BE2C (cell line): ENCODE data around the gene COBL.

ENCODE experiments used
- DNase-seq: peaks from one replicate; pipeline ENCODE4 v3.0.0-alpha.2; 2020
- H3K27me3 ChIP-seq: fragments of 250-450 bp; sonication (Bioruptor Pico); 2 replicates; pipeline ENCODE4 v1.5.1; 2020; ENCODE audit warnings: mild to moderate bottlenecking
- H3K36me3 ChIP-seq: fragments of 250-450 bp; sonication (Bioruptor Pico); 2 replicates; pipeline ENCODE4 v1.5.1; 2020; ENCODE audit warnings: mild to moderate bottlenecking
- H3K4me1 ChIP-seq: fragments of 250-450 bp; sonication (Bioruptor Pico); 2 replicates; pipeline ENCODE4 v1.5.1; 2020
- H3K4me3 ChIP-seq: 2 replicates; pipeline ENCODE4 v1.5.1; 2011; ENCODE audit warnings: low read depth, low read length
- H3K9me3 ChIP-seq: fragments of 250-450 bp; sonication (Bioruptor Pico); 2 replicates; pipeline ENCODE4 v1.5.1; 2020
- TF ChIP-seq, protein P1 (sequence below): IDR thresholded peaks from 2 replicates; pipeline ENCODE4 v1.5.1; 2012; ENCODE audit warnings: mild to moderate bottlenecking, low read depth, low read length

COBL gene

DNA sequence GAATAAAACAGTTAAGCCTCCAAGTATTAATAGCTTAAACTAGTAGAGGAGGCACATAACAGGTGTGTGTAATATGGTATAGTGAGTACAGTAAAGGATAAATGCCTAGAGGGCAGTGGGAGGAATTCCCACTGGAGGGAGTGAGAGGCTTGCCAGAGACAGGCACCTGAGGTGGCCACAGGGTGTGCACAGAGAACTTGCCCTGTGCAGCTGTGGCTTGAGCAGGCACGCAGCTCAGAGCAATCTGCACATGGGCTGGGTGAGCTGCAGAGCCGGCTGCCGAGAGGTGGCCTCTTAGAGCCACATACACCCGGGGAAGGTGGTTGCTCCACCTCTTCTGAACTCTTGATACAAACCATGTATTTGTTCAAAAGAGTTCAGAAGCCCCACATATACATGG is 237.1 kb downstream of the COBL start:
- Histone ChIP-seq H3K4me1 (no peaks in the 10 kb centered on the region), H3K9me3 (no peaks in the 10 kb centered on the region), H3K36me3 (no peaks in the 10 kb centered on the region), H3K4me3 (no peak overlapping the region), H3K27me3 (peaks cover 6% of the 10 kb centered on the region)
- DNase-seq, result no peak
- TF ChIP-seq, protein P1, sequence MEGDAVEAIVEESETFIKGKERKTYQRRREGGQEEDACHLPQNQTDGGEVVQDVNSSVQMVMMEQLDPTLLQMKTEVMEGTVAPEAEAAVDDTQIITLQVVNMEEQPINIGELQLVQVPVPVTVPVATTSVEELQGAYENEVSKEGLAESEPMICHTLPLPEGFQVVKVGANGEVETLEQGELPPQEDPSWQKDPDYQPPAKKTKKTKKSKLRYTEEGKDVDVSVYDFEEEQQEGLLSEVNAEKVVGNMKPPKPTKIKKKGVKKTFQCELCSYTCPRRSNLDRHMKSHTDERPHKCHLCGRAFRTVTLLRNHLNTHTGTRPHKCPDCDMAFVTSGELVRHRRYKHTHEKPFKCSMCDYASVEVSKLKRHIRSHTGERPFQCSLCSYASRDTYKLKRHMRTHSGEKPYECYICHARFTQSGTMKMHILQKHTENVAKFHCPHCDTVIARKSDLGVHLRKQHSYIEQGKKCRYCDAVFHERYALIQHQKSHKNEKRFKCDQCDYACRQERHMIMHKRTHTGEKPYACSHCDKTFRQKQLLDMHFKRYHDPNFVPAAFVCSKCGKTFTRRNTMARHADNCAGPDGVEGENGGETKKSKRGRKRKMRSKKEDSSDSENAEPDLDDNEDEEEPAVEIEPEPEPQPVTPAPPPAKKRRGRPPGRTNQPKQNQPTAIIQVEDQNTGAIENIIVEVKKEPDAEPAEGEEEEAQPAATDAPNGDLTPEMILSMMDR, result no peak

DNA sequence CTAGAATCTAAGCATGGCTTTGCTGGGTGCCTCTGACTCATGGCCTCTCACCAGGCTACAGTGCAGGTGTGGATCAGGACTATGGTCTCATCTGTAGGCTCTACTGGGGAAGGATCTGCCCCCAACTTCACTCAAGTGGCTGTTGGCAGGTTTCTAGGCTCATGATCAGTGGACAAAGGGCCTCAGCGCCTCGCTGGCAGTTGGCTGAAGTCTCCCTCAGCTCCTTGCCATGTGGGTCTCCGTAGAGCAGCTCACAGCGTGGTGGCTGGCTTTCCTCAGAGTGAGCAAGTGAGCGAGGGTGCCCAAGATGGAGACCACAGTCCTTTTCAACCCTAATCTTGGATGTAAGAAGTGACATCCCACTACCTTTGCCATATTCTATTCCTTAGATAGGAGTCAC is 238.0 kb downstream of the COBL start:
- TF ChIP-seq, protein P1, result no peak
- no peaks in the 10 kb centered on the region for H3K9me3 ChIP-seq
- no peak for DNase-seq

GRCh38 chr7:51077987-51078370 is 238.6 kb downstream of the COBL start:
- Histone ChIP-seq H3K4me1 (no peaks in the 10 kb centered on the region), H3K9me3 (no peaks in the 10 kb centered on the region), H3K4me3 (no peak overlapping the region), H3K27me3 (peaks cover 6% of the 10 kb centered on the region), H3K36me3 (no peaks in the 10 kb centered on the region)
- DNase-seq, result no peak
- TF ChIP-seq, protein P1, result no peak

More for the DNA sequence above, 238.0 kb downstream of the COBL start:
- H3K4me3 ChIP-seq, result no peak overlapping the region
- no peaks in the 10 kb centered on the region for H3K4me1 ChIP-seq
- no peaks in the 10 kb centered on the region for H3K36me3 ChIP-seq
- peaks cover 6% of the 10 kb centered on the region for H3K27me3 ChIP-seq

DNA sequence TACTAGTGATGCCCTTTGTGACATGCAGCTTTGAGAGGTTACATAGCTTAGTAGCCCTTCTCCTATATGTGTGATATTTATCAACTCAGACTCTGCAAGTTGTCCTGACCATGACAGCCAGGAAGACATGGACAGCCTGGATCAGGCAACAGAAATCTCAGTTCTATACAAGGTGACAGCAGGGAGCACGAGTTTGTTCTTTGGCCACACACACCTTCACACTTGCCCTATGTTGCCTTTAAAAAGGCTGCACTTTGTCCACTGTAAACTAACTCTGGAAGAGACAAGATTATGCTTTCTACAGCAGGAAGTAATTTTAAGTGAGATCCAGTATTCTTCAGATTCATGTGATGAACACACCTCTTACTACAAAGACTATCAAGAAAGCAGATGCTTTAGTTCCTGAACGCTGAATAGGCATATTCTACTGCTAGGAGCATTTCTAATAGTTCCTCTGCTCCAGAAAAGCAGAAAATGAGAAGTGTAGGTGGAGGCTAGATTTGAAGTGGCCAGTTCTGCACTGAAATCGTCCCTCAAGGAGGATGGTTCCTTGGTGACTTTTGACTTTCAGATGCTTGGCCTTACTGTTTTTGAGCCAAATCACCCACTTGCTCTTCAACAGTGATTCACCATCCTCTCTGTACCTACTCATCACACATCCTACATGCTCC is 239.2 kb downstream of the COBL start:
- TF ChIP-seq, protein P1, result no peak
- no peak for DNase-seq
- H3K4me3 ChIP-seq, result no peak overlapping the region
- peaks cover 6% of the 10 kb centered on the region for H3K27me3 ChIP-seq
- no peaks in the 10 kb centered on the region for H3K9me3 ChIP-seq
- no peaks in the 10 kb centered on the region for H3K4me1 ChIP-seq
- H3K36me3 ChIP-seq, result no peaks in the 10 kb centered on the region

GRCh38 chr7:51075681-51076580 is 240.7 kb downstream of the COBL start:
- Histone ChIP-seq H3K9me3 (no peaks in the 10 kb centered on the region), H3K4me3 (no peak overlapping the region), H3K27me3 (peaks cover 3% of the 10 kb centered on the region), H3K4me1 (no peaks in the 10 kb centered on the region), H3K36me3 (no peaks in the 10 kb centered on the region)
- DNase-seq, result no peak
- TF ChIP-seq, protein P1, result no peak

DNA sequence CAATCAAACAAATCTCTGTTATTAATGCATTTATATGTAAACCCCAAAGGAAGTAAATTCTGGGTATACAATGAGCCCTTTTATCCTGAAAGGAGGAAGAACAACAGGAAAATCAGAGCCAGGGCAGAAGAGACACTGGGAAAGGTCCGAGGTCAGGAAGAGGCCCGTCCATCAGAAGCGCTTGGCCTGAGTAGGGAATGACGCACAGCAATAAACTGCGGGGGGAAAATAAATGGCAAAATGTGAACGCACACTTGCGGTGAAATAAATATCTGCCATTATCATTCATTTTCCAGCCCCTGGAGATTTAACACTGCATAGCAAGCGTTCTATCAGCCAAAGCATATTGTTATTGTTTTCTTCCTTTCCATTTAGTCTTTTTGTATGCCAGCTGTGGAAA is 243.4 kb downstream of the COBL start:
- H3K27me3 ChIP-seq, result no peaks in the 10 kb centered on the region; the same call in none of the 2 replicates
- H3K36me3 ChIP-seq, result no peaks in the 10 kb centered on the region
- TF ChIP-seq, protein P1, result no peak
- H3K9me3 ChIP-seq, result no peaks in the 10 kb centered on the region
- H3K4me1 ChIP-seq, result no peaks in the 10 kb centered on the region
- no peak for DNase-seq
- H3K4me3 ChIP-seq, result no peak overlapping the region
